CD8-positive, alpha-beta memory T cell (primary cell): Measurements from ENCODE around the gene PBX3. TPM values are rescaled to one million over a fixed set of nuclear protein-coding genes. Genes with fewer than 3 reads are reported as not detected.

Source experiments
- CTCF ChIA-PET: fragments of 350-600 bp; sonication (Branson Sonifier 250); formaldehyde crosslinking; loops from one replicate; lab custom pipeline; 2021; ENCODE audit warnings: antibody characterized with exemption; lab: Charles Lee
- POLR2A ChIA-PET: fragments of 350-600 bp; sonication (Branson Sonifier 250); formaldehyde crosslinking; loops from one replicate; lab custom pipeline; 2021; ENCODE audit warnings: antibody characterized with exemption; lab: Charles Lee
- DNase-seq, 5 donors: peaks; one replicate each; pipeline versions ENCODE4 v3.0.0 to v3.0.0-alpha.2; 2020 to 2022; ENCODE audit warnings: mixed read lengths in 1 of 5
- H3K27ac ChIP-seq: one replicate; pipeline ENCODE4 v1.7.0; 2013; ENCODE audit warnings: low read depth, mild to moderate bottlenecking, low read length, moderate library complexity
- H3K27me3 ChIP-seq: 2 replicates; pipeline ENCODE4 v1.7.0; 2013; ENCODE audit warnings: low read length, mild to moderate bottlenecking; ENCODE audit not compliant: insufficient read depth, poor library complexity, severe bottlenecking
- H3K36me3 ChIP-seq: 2 replicates; pipeline ENCODE4 v1.7.0; 2013; ENCODE audit warnings: mild to moderate bottlenecking, low read length, moderate library complexity; ENCODE audit not compliant: insufficient read depth
- H3K4me1 ChIP-seq: 2 replicates; pipeline ENCODE4 v1.7.0; 2013; ENCODE audit warnings: mild to moderate bottlenecking, low read length, moderate library complexity; ENCODE audit not compliant: insufficient read depth
- H3K4me3 ChIP-seq: 2 replicates; pipeline ENCODE4 v1.7.0; 2013; ENCODE audit warnings: mild to moderate bottlenecking, low read length
- H3K9me3 ChIP-seq: 2 replicates; pipeline ENCODE4 v1.7.0; 2013; ENCODE audit warnings: mild to moderate bottlenecking, low read length
- H3K27ac Mint-ChIP-seq, 8 donors: one replicate each; pipeline ENCODE4 v1.8.0; 2020 to 2021; ENCODE audit warnings: mixed read lengths in 8 of 8, mild to moderate bottlenecking in 6 of 8, inconsistent platforms in 3 of 8, moderate library complexity in 3 of 8
- H3K27me3 Mint-ChIP-seq, 2 donors: one replicate each; pipeline ENCODE4 v1.8.0; 2020 to 2021; ENCODE audit warnings: mixed read lengths in 2 of 2, mild to moderate bottlenecking in 1 of 2, moderate library complexity in 1 of 2
- H3K36me3 Mint-ChIP-seq, 3 donors: one replicate each; pipeline ENCODE4 v1.8.0; 2020 to 2021; ENCODE audit warnings: mixed read lengths in 3 of 3, inconsistent platforms in 1 of 3, mild to moderate bottlenecking in 1 of 3
- H3K4me1 Mint-ChIP-seq, 3 donors: one replicate each; pipeline ENCODE4 v1.8.0; 2020 to 2021; ENCODE audit warnings: mixed read lengths in 3 of 3, inconsistent platforms in 1 of 3, mild to moderate bottlenecking in 1 of 3
- H3K4me3 Mint-ChIP-seq, 7 donors: one replicate each; pipeline ENCODE4 v1.8.0; 2020 to 2021; ENCODE audit warnings: mixed read lengths in 7 of 7, mild to moderate bottlenecking in 6 of 7, moderate library complexity in 4 of 7, inconsistent platforms in 2 of 7
- H3K9me3 Mint-ChIP-seq, 5 donors: one replicate each; pipeline ENCODE4 v1.8.0; 2020 to 2022; ENCODE audit warnings: mixed read lengths in 5 of 5, mild to moderate bottlenecking in 3 of 5, moderate library complexity in 2 of 5, inconsistent platforms in 1 of 5
- polyA plus RNA-seq: library from polyadenylated mRNA; unstranded; fragments of 300-500 nt; fragmentation: Illumina TruSeq; gene quantifications from one replicate; pipeline ENCODE4 v1.2.3, GENCODE V29; 2021
- total RNA-seq, 2 experiments: library from RNA; stranded (reverse); gene quantifications; one replicate each; pipeline ENCODE4 v1.2.3, GENCODE V29; 2021

The PBX3 gene
- total RNA-seq, result 10 to 100 TPM; 12.8 to 13.4 TPM
- polyA plus RNA-seq, result 4.6 TPM

DNA sequence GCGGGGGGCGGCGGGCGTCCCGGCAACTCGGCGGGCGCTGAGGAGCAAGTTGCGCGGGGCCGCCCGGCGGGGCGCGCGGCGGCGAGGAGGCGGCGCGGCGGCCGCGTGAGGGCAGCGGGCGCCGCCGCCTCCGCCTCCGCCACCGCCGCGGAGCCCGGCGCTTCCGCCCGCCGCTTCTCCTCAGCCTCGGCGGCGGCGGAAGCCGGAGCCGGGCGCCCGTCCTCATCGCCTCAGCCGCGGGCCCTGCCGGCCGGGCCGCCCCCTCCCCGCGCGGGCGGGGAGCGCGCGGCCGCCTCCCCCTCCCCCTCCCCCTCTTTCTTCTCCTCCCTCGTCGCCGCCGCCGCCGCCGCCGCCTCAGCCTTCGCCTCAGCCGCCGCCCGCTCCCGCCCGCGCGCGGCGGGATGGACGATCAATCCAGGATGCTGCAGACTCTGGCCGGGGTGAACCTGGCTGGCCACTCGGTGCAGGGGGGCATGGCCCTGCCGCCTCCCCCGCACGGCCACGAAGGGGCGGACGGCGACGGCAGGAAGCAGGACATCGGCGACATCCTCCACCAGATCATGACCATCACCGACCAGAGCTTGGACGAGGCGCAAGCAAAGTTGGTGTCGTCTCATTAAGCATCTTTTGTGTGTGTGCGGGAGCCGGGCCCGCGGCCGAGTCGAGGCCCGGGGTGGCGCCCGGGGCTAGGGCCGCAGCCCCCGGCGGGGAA, at the start of gene PBX3:
PBX3 (plus strand) TSS at position 321 of the 712 bp plus-strand sequence.
- DNase-seq, result peak; percentile 36 to 68 (median 40)
- H3K9me3 ChIP-seq, result no peaks in the 10 kb centered on the region
- H3K27me3 ChIP-seq, result no peaks in the 10 kb centered on the region
- ChIA-PET CTCF (no interaction called here), POLR2A (interaction anchor here (0.9 kb wide), 1 partner anchor 75 kb away, joined by 3 read pairs; no protein-coding TSS in a partner anchor)
- H3K36me3 Mint-ChIP-seq, result peaks cover 0 to 9% (median 0%) of the 10 kb centered on the region in 3 donors
- no peaks in the 10 kb centered on the region for H3K36me3 ChIP-seq
- H3K27me3 Mint-ChIP-seq, result no peaks in the 10 kb centered on the region
- peak within 1 kb of the TSS; percentile 94 to 98 (median 96) for H3K4me3 Mint-ChIP-seq
- peak within 1 kb of the TSS; percentile 22 for H3K27ac ChIP-seq
- H3K27ac Mint-ChIP-seq, result peak within 1 kb of the TSS; percentile 72 to 97 (median 90)
- H3K4me3 ChIP-seq, result peak within 1 kb of the TSS; percentile 78
- H3K9me3 Mint-ChIP-seq, result no peaks in the 10 kb centered on the region
- peaks cover 22% of the 10 kb centered on the region for H3K4me1 ChIP-seq
- peaks cover 25 to 38% (median 25%) of the 10 kb centered on the region in 3 donors for H3K4me1 Mint-ChIP-seq

DNA sequence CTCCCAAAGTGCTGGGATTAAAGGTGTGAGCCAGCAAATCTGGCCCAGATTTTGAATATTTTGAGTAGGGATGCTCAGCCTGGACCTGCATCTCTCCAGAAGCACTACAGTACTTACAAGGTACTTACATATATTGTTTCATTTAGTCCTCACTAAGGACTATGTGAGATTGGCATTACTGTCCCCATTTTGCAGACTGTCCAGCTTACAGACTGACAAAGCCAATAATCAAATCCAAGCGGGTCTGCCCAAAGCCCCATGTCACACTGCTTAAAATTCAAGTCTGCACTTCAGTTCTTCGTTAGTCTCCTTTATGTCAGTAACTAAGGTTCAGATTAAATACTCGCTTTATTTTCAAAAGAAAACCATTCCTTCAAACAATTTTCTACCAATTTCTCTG, 47.3 kb upstream of the PBX3 start:
- no peaks in the 10 kb centered on the region for H3K9me3 Mint-ChIP-seq
- Histone ChIP-seq H3K27ac (no peak overlapping the region), H3K36me3 (no peaks in the 10 kb centered on the region), H3K9me3 (no peaks in the 10 kb centered on the region), H3K4me3 (no peak overlapping the region), H3K4me1 (peaks cover 14% of the 10 kb centered on the region), H3K27me3 (no peaks in the 10 kb centered on the region)
- POLR2A ChIA-PET, result no interaction called here
- CTCF ChIA-PET, result no interaction called here
- DNase-seq, result no peak
- H3K4me1 Mint-ChIP-seq, result peaks cover 42 to 67% (median 65%) of the 10 kb centered on the region in 3 donors
- peaks cover 0 to 17% (median 0%) of the 10 kb centered on the region in 3 donors for H3K36me3 Mint-ChIP-seq
- H3K27ac Mint-ChIP-seq, result no peak overlapping the region
- no peaks in the 10 kb centered on the region for H3K27me3 Mint-ChIP-seq
- no peak overlapping the region for H3K4me3 Mint-ChIP-seq

GRCh38 chr9:125700791-125701190, 46.4 kb upstream of the PBX3 start:
- Mint-ChIP-seq H3K4me1 (peaks cover 49 to 74% (median 72%) of the 10 kb centered on the region in 3 donors), H3K27me3 (no peaks in the 10 kb centered on the region), H3K9me3 (no peaks in the 10 kb centered on the region), H3K27ac (no peak overlapping the region), H3K36me3 (peaks cover 0 to 14% (median 1%) of the 10 kb centered on the region in 3 donors), H3K4me3 (no peak overlapping the region)
- Histone ChIP-seq H3K36me3 (no peaks in the 10 kb centered on the region), H3K4me3 (no peak overlapping the region), H3K27ac (no peak overlapping the region), H3K9me3 (no peaks in the 10 kb centered on the region), H3K27me3 (no peaks in the 10 kb centered on the region), H3K4me1 (peaks cover 23% of the 10 kb centered on the region)
- DNase-seq, result no peak
- CTCF ChIA-PET, result no interaction called here
- POLR2A ChIA-PET, result no interaction called here

- POLR2A ChIA-PET, result no interaction called here
- CTCF ChIA-PET, result no interaction called here
- Histone ChIP-seq H3K36me3 (no peaks in the 10 kb centered on the region), H3K9me3 (no peaks in the 10 kb centered on the region), H3K4me1 (peaks cover 28% of the 10 kb centered on the region), H3K27me3 (no peaks in the 10 kb centered on the region), H3K4me3 (no peak overlapping the region), H3K27ac (no peak overlapping the region)
- Mint-ChIP-seq H3K27me3 (no peaks in the 10 kb centered on the region), H3K9me3 (no peaks in the 10 kb centered on the region), H3K27ac (no peak overlapping the region), H3K4me1 (peaks cover 52 to 78% (median 77%) of the 10 kb centered on the region in 3 donors), H3K36me3 (peaks cover 0 to 13% (median 1%) of the 10 kb centered on the region in 3 donors), H3K4me3 (no peak overlapping the region)
- DNase-seq, result no peak
Measured at GRCh38 chr9:125701351-125701750, 45.8 kb upstream of the PBX3 start.

GRCh38 chr9:125703662-125704061, 43.5 kb upstream of the PBX3 start:
- H3K36me3 Mint-ChIP-seq, result peaks cover 0 to 13% (median 1%) of the 10 kb centered on the region in 3 donors
- H3K27ac Mint-ChIP-seq, result peak overlapping the region in 1 of 8 donors; percentile 66
- peak overlapping the region in 3 of 7 donors; percentile 5 to 86 (median 19) for H3K4me3 Mint-ChIP-seq
- POLR2A ChIA-PET, result no interaction called here
- H3K9me3 ChIP-seq, result no peaks in the 10 kb centered on the region
- no peak overlapping the region for H3K4me3 ChIP-seq
- H3K27me3 Mint-ChIP-seq, result no peaks in the 10 kb centered on the region
- H3K4me1 ChIP-seq, result peaks cover 38% of the 10 kb centered on the region
- no peak overlapping the region for H3K27ac ChIP-seq
- CTCF ChIA-PET, result no interaction called here
- H3K36me3 ChIP-seq, result no peaks in the 10 kb centered on the region
- H3K4me1 Mint-ChIP-seq, result peaks cover 52 to 79% (median 69%) of the 10 kb centered on the region in 3 donors
- H3K27me3 ChIP-seq, result no peaks in the 10 kb centered on the region
- no peaks in the 10 kb centered on the region for H3K9me3 Mint-ChIP-seq
- DNase-seq, result no peak

DNA sequence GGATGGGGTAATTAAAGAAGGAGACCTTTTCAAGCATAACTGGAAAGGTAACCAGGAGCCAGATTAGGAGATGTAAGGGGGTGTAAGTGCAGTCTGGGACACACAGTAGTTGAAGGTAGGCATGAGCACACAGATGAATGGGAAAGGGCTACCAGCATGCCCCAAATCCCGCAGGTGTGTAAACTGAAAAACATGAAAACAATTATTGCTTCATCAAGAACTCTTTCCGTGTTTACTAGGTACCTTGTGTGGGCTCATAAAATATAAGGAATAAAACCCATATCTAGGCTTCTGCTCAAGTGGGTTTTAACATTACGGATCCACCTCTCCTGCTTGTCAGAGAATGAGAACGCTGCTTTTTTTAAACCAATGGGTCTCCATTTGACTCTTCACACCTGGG, 41.3 kb upstream of the PBX3 start:
- Histone ChIP-seq H3K36me3 (no peaks in the 10 kb centered on the region), H3K4me3 (peak overlapping the region; percentile 61), H3K4me1 (peaks cover 38% of the 10 kb centered on the region), H3K27me3 (no peaks in the 10 kb centered on the region), H3K9me3 (no peaks in the 10 kb centered on the region), H3K27ac (peak overlapping the region; percentile 57)
- Mint-ChIP-seq H3K27me3 (peaks cover 1 to 6% of the 10 kb centered on the region in 2 donors), H3K36me3 (peaks cover 1 to 13% (median 5%) of the 10 kb centered on the region in 3 donors), H3K9me3 (no peaks in the 10 kb centered on the region), H3K4me1 (peaks cover 44 to 66% (median 52%) of the 10 kb centered on the region in 3 donors), H3K27ac (peak overlapping the region; percentile 12 to 93 (median 58)), H3K4me3 (peak overlapping the region; percentile 86 to 91 (median 88))
- DNase-seq, result no peak
- ChIA-PET POLR2A (no interaction called here), CTCF (interaction anchor here (1.3 kb wide), 1 partner anchor 39 kb away, joined by 4 read pairs; no protein-coding TSS in a partner anchor)

GRCh38 chr9:125706651-125707471, 40.3 kb upstream of the PBX3 start, which contains the start of gene MAPKAP1:
Gene MAPKAP1 (minus strand): TSS chr9:125707208. CDS start chr9:125672574, 34,634 bp downstream.
- H3K27ac Mint-ChIP-seq, result peak within 1 kb of the TSS; percentile 64 to 97 (median 90)
- H3K4me3 Mint-ChIP-seq, result peak within 1 kb of the TSS; percentile 86 to 92 (median 88)
- Histone ChIP-seq H3K4me3 (peak within 1 kb of the TSS; percentile 61), H3K9me3 (no peaks in the 10 kb centered on the region), H3K27ac (peak within 1 kb of the TSS; percentile 57), H3K36me3 (no peaks in the 10 kb centered on the region), H3K27me3 (no peaks in the 10 kb centered on the region), H3K4me1 (peaks cover 32% of the 10 kb centered on the region)
- H3K27me3 Mint-ChIP-seq, result peaks cover 1 to 6% of the 10 kb centered on the region in 2 donors
- H3K36me3 Mint-ChIP-seq, result peaks cover 1 to 13% (median 5%) of the 10 kb centered on the region in 3 donors
- no peaks in the 10 kb centered on the region for H3K9me3 Mint-ChIP-seq
- ChIA-PET CTCF (interaction anchor here (0.7 to 1.6 kb wide), 3 partner anchors 10 to 38 kb away, joined by 3 to 6 read pairs (median 4); no protein-coding TSS in a partner anchor), POLR2A (interaction anchor here (0.8 to 1.2 kb wide), 2 partner anchors 39 to 117 kb away, joined by 3 read pairs; no protein-coding TSS in a partner anchor)
- DNase-seq, result peak; percentile 87 to 93 (median 88)
- H3K4me1 Mint-ChIP-seq, result peaks cover 38 to 58% (median 44%) of the 10 kb centered on the region in 3 donors
